ENCODE measurements around the gene ACLY. TPM values are rescaled to one million over a fixed set of nuclear protein-coding genes. Genes with fewer than 3 reads are reported as not detected.
A peak's percentile ranks its signal among the peaks of the same experiment; 100 is the strongest.

Gene ACLY
- total RNA-seq, 1 donor from 2014 or later: 161 TPM

DNA sequence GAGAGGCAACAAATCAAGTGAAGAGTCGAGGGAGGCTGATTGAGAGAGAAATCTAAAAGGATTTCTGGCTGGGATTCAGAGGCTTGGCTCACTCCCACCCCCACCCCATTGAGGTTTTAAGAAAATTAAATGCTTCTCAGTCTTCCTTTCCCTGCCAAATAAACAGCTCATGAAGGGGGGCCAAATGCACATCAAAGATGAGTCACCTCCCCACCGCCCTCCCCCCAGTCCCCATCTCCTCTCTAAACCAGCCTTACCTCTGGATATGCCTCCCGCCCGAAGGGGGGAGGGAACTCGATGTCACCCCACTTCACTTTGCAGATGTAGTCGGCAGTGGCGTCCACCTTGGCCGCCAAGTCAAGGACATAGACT lies 11.6 kb downstream of the ACLY start:
- Mint-ChIP-seq H3K27me3 (no peaks in the 10 kb centered on the region), H3K36me3 (peaks cover 21% of the 10 kb centered on the region), H3K4me3 (no peak overlapping the region), H3K4me1 (ENCODE audit: unreplicated experiment) (peaks cover 4% of the 10 kb centered on the region), H3K9me3 (no peaks in the 10 kb centered on the region), H3K27ac (peak overlapping the region; percentile 80)
- no peak for DNase-seq (ENCODE audit: extremely low spot score, unreplicated experiment)
- TF ChIP-seq, protein P1, sequence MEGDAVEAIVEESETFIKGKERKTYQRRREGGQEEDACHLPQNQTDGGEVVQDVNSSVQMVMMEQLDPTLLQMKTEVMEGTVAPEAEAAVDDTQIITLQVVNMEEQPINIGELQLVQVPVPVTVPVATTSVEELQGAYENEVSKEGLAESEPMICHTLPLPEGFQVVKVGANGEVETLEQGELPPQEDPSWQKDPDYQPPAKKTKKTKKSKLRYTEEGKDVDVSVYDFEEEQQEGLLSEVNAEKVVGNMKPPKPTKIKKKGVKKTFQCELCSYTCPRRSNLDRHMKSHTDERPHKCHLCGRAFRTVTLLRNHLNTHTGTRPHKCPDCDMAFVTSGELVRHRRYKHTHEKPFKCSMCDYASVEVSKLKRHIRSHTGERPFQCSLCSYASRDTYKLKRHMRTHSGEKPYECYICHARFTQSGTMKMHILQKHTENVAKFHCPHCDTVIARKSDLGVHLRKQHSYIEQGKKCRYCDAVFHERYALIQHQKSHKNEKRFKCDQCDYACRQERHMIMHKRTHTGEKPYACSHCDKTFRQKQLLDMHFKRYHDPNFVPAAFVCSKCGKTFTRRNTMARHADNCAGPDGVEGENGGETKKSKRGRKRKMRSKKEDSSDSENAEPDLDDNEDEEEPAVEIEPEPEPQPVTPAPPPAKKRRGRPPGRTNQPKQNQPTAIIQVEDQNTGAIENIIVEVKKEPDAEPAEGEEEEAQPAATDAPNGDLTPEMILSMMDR (conservative IDR thresholded peaks at IDR 0.05): no peak

DNA sequence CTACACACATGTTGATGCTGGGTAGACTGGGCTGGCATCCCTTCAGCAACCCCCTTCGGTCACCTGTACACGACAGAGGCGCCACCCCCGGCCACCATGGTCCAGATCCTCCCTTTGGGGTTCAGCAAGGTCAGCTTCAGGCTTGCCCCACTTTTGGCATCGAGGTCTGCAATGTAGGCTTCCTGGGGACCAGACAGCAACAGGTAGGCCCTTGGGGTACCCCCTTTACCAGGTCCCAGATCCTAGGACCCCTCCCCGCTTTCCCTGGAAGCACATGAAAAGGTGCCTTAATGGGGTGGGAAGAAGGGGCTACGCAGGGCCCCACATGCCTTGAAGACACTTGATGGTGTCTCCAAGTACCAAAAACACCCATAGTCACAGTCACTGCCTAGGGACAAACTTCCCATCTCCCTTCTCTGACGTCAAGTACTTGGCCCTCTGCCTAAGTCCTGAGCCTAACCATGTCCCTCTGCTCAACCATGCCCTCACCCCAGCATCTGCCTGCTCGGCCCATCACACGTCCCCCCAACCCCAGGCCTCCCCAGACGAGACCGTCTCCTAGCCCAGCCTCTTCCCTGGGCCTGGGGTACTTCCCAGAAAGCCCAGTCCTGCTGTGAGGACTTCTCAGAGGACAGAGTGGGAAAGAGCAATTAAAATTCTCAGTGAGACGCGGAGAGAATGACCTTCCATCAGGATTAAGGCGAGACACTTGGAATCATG lies 12.1 kb downstream of the ACLY start:
- Mint-ChIP-seq H3K9me3 (no peaks in the 10 kb centered on the region), H3K4me3 (no peak overlapping the region), H3K27ac (peak overlapping the region; percentile 36), H3K36me3 (peaks cover 24% of the 10 kb centered on the region), H3K4me1 (ENCODE audit: unreplicated experiment) (peaks cover 4% of the 10 kb centered on the region), H3K27me3 (no peaks in the 10 kb centered on the region)
- no peak for DNase-seq (ENCODE audit: extremely low spot score, unreplicated experiment)
- TF ChIP-seq, protein P1 (conservative IDR thresholded peaks at IDR 0.05): no peak

DNA sequence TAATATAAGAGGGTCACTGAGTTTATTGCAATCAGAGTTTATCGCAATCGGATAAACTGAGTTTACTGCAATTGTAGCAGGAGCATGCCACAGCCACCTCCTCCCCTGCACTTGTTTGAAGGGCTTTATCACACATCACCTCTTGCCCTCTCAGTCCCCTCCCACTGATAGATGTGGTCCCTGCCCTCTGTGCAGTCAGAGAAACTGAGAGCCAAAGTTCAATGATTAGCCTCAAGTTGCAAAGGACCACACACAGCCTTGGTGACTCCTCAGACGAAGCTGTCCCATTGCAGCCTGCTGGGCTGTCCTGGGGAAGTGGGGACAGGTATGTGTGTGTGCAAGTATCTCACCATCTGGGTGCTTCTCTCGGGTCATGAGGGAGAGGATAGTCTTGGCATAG lies 13.6 kb downstream of the ACLY start:
- H3K36me3 Mint-ChIP-seq: peaks cover 31% of the 10 kb centered on the region
- TF ChIP-seq, protein P1 (conservative IDR thresholded peaks at IDR 0.05): no peak
- DNase-seq (ENCODE audit: extremely low spot score, unreplicated experiment): no peak
- no peak overlapping the region for H3K4me3 Mint-ChIP-seq
- H3K4me1 Mint-ChIP-seq (ENCODE audit: unreplicated experiment): peaks cover 4% of the 10 kb centered on the region
- no peak overlapping the region for H3K27ac Mint-ChIP-seq
- no peaks in the 10 kb centered on the region for H3K27me3 Mint-ChIP-seq
- H3K9me3 Mint-ChIP-seq: no peaks in the 10 kb centered on the region

DNA sequence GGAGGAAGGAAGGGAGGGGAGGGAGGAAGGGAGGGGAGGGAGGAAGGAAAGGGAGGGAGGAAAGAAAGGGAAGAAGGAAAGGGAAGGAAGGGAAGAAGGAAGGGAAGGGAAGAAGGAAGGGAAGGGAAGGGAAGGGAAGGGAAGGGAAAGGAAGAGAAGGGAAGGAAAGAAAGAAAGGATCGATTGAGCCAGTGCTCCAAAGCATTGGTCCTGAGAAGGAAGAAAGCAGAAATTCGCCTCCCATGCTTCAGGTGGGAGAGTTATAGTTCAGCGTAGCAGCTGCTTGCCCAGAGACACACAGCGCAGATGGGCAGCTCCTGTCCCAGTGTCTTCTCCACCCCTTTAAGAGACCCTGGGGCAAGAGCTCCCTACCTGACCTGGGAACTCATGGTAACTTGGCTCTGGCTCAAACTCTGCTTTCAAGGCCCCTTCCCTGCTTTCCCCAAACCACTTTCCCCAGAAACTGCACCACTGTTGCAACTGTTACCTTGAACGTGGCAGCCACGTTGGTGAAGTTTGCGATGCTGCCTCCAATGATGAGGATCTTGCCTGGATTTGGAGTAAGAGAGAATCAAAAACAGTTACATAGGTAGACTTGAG lies 14.4 kb downstream of the ACLY start:
- Mint-ChIP-seq H3K27me3 (no peaks in the 10 kb centered on the region), H3K9me3 (no peaks in the 10 kb centered on the region), H3K27ac (no peak overlapping the region), H3K36me3 (peaks cover 32% of the 10 kb centered on the region), H3K4me1 (ENCODE audit: unreplicated experiment) (peaks cover 4% of the 10 kb centered on the region), H3K4me3 (no peak overlapping the region)
- DNase-seq (ENCODE audit: extremely low spot score, unreplicated experiment): no peak
- TF ChIP-seq, protein P1 (conservative IDR thresholded peaks at IDR 0.05): no peak

DNA sequence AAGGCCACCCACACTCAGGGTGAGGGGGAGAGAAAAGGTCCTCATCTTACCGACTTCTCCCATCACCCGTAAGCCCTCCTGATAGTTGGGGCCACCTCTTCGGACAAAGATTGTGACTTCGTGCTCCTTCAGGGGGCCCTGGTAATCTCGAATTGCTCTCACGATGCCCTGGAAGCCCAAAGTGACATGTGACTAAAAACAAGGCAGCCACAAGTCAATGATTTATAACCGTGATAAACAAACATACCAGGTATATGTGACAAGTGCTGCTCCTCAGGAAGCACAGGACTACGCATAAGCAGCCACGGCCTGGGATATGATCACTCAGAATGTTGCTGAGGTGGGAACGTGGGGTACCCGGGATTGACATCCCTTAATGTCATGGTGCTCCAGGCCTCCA lies 17.1 kb downstream of the ACLY start:
- H3K9me3 Mint-ChIP-seq: no peaks in the 10 kb centered on the region
- TF ChIP-seq, protein P1 (conservative IDR thresholded peaks at IDR 0.05): no peak
- H3K4me1 Mint-ChIP-seq (ENCODE audit: unreplicated experiment): peaks cover under 1% of the 10 kb centered on the region
- H3K27me3 Mint-ChIP-seq: no peaks in the 10 kb centered on the region
- no peak for DNase-seq (ENCODE audit: extremely low spot score, unreplicated experiment)
- H3K36me3 Mint-ChIP-seq: peaks cover 26% of the 10 kb centered on the region
- no peak overlapping the region for H3K27ac Mint-ChIP-seq
- no peak overlapping the region for H3K4me3 Mint-ChIP-seq
